Fibroblast of lung (primary cell): ENCODE results near the gene SBNO1.

Experiments used
- CTCF ChIP-seq, 2 donors: IDR thresholded peaks in 1 of 2; conservative IDR thresholded peaks in 1 of 2; 1 replicate in 1 of 2; 2 replicates in 1 of 2; pipeline ENCODE4 v1.5.1; 2011 to 2012; ENCODE audit warnings: low read length in 2 of 2, control low read depth in 1 of 2, inconsistent platforms in 1 of 2, low read depth in 1 of 2, mild to moderate bottlenecking in 1 of 2
- EZH2 ChIP-seq: IDR thresholded peaks from 2 replicates; pipeline ENCODE4 v1.5.1; 2012; ENCODE audit warnings: low read length, control low read depth, mild to moderate bottlenecking; ENCODE audit errors: missing control alignments

GRCh38 chr12:123363740-123364531 is 711 bp downstream of the SBNO1 start:
- TF ChIP-seq CTCF (conservative IDR thresholded peaks at IDR 0.05 in 1 of 2, IDR thresholded peaks at IDR 0.05 in 1 of 2; ENCODE audit: low read depth in 1 of 2, low read length in 2 of 2) (no peak), EZH2 (no peak)
